Heart right ventricle (tissue), 16 donors: Measurements from ENCODE around the gene GRPEL1. TPM values are rescaled to one million over a fixed set of nuclear protein-coding genes. Genes with fewer than 3 reads are reported as not detected.
"Not testable (repeated sequence)": the region's sequence is repeated elsewhere in the genome, so short reads cannot be mapped to it uniquely, and the experiment has no call there.

Source experiments
- ATAC-seq, 8 donors: fragments of 200-7000 bp; cut with Tn5 transposase; one replicate each; pipeline ENCODE4 v1.9.1; 2020; ENCODE audit warnings: mild to moderate bottlenecking in 8 of 8, moderate library complexity in 8 of 8, moderate number of reproducible peaks in 1 of 8
- DNase-seq, 2 donors: peaks; one replicate each; pipeline ENCODE4 v3.0.0-alpha.2; 2020
- H3K27ac ChIP-seq, 10 donors: fragments of 200-600 bp; sonication (generic) in 2 of 10; one replicate each; pipeline versions ENCODE4 v1.5.0 to v1.8.0; 2020 to 2022; ENCODE audit warnings: mild to moderate bottlenecking in 3 of 10
- H3K27me3 ChIP-seq, 7 donors: fragments of 200-600 bp; one replicate each; pipeline ENCODE4 v1.8.0; 2021 to 2022; ENCODE audit warnings: mild to moderate bottlenecking in 2 of 7
- H3K36me3 ChIP-seq, 9 donors: fragments of 200-600 bp; sonication (generic) in 1 of 9; one replicate each; pipeline versions ENCODE4 v1.5.0 to v1.8.0; 2020 to 2022; ENCODE audit warnings: mild to moderate bottlenecking in 2 of 9
- H3K4me1 ChIP-seq, 9 donors: fragments of 200-600 bp; sonication (generic) in 1 of 9; one replicate each; pipeline versions ENCODE4 v1.5.0 to v1.8.0; 2020 to 2022; ENCODE audit warnings: mild to moderate bottlenecking in 4 of 9
- H3K4me3 ChIP-seq, 10 donors: fragments of 200-600 bp; sonication (generic) in 2 of 10; one replicate each; pipeline versions ENCODE4 v1.5.0 to v1.8.0; 2020 to 2022; ENCODE audit warnings: mild to moderate bottlenecking in 7 of 10, moderate library complexity in 2 of 10
- H3K9me3 ChIP-seq, 11 donors: fragments of 200-600 bp in 10 of 11; sonication (generic) in 2 of 11; one replicate each; pipeline versions ENCODE4 v1.5.0 to v1.8.0; 2013 to 2022; ENCODE audit warnings: mild to moderate bottlenecking in 2 of 11, control low read depth in 1 of 11, moderate library complexity in 1 of 11
- CTCF ChIP-seq, 9 donors: fragments of 200-600 bp; sonication (generic) in 2 of 9; IDR thresholded peaks; one replicate each; pipeline versions ENCODE4 v1.5.0 to v1.8.0; 2021 to 2022; ENCODE audit warnings: antibody characterized with exemption in 9 of 9, mild to moderate bottlenecking in 5 of 9, moderate library complexity in 1 of 9
- WGBS, 2 donors: extraction: QIAGEN DNeasy Blood & Tissue Kit; methylation state at CpG; one replicate each; pipeline ENCODE4 v1.1.7; 2013; ENCODE audit warnings: inconsistent platforms in 1 of 2; 5-methylcytosine and 5-hydroxymethylcytosine counted together
- intact Hi-C, 10 donors: fragments of 100-400 bp; cut with DNase I; formaldehyde crosslinking; loops; one replicate each; pipeline versions ENCODE4 v1.11.1 to v1.14.2; 2022
- polyA plus RNA-seq, 2 donors: library from polyadenylated mRNA; stranded (reverse); fragments of 200-250 nt; gene quantifications; one replicate each; pipeline ENCODE4 v1.2.3, GENCODE V29; 2013
- total RNA-seq, 10 donors: library from RNA; stranded (reverse); fragmentation: NEBNext Ultra II Directional in 3 of 10; extraction: Animal tissue kit (Norgen Biotek cat#: 25700) in 3 of 10; gene quantifications; one replicate each; pipeline versions ENCODE4 v1.2.1 to v1.2.4, GENCODE V29; 2021 to 2023
- donor health status: Arrhythmogenic right ventricular cardiomyopathy.
- donor health status: ischemic (EF 13 %, LVEDD 7.1; RV severe dilation, severe dysfunction).
- donor health status: healthy with polysubstance abuse.
- donor health status: DM: no; HTN: yes; CAD: no.
- donor health status: DM: no; HTN: no; CAD: no.
- donor health status: ischemic (EF 25% LVEDD 6.9; RV normal size, moderate dysfunction).
- donor health status: ischemic (EF 25% LVEDD 5.7; RV mildly dilated, moderate dysfunction).
- donor health status: healthy.
- donor health status: DM: yes; HTN: yes; CAD: no.
- donor health status: Ischemic cardiomyopathy.
- donor health status: ischemic (EF 35%, LVEDD 5.7; RV mildly dilated, moderate dysfunction).
- donor health status: nonischemic (EF 11% LVEDD 7.7; RV severe dilation, severe dysfunction).
- donor health status: DM: yes; HTN: yes; CAD: no.
- donor health status: PGD.
- donor health status: ischemic (EF 29% LVEDD 5.4; RV normal size, mild dysfunction).
- donor health status: nonischemic (EF 23%, LVEDD 6.1; RV moderate dilation, normal function).

GRPEL1 gene
- total and polyA plus RNA-seq, 12 donors: 38.7 to 83.3 (median 55.8) TPM

GRCh38 chr4:7092026-7092425, 24.2 kb upstream of the GRPEL1 start:
- no peak overlapping the region for H3K4me3 ChIP-seq
- no peak overlapping the region for H3K27ac ChIP-seq
- H3K36me3 ChIP-seq: no peaks in the 10 kb centered on the region
- 63 to 65% methylated on average over 3 of the region's 3 CpGs for WGBS, 2 donors
- H3K4me1 ChIP-seq: peaks cover 0 to 8% (median 0%) of the 10 kb centered on the region in 9 donors
- H3K9me3 ChIP-seq: peaks cover 0 to 1% (median 0%) of the 10 kb centered on the region in 11 donors
- H3K27me3 ChIP-seq: peaks cover 0 to under 1% (median 0%) of the 10 kb centered on the region in 7 donors
- no peak for TF ChIP-seq CTCF (IDR thresholded peaks at IDR 0.05)
- ATAC-seq (no peak), DNase-seq (no peak)
- intact Hi-C loops: no loop called here

- Histone ChIP-seq H3K4me3 (no peak overlapping the region), H3K36me3 (no peaks in the 10 kb centered on the region), H3K9me3 (peaks cover 0 to 11% (median 0%) of the 10 kb centered on the region in 11 donors), H3K4me1 (peaks cover 0 to 15% (median 0%) of the 10 kb centered on the region in 9 donors), H3K27me3 (peaks cover 0 to 27% (median 2%) of the 10 kb centered on the region in 7 donors), H3K27ac (no peak overlapping the region)
- TF ChIP-seq CTCF (IDR thresholded peaks at IDR 0.05): no peak
- intact Hi-C loops: no loop called here
- no peak for ATAC-seq
- no peak for DNase-seq
- 72% methylated on average over 5 of the region's 5 CpGs for WGBS, 2 donors
These were observed 21.5 kb upstream of the GRPEL1 start for GRCh38 chr4:7089213-7089986.

GRCh38 chr4:7087036-7087435, 19.2 kb upstream of the GRPEL1 start:
- Histone ChIP-seq H3K4me1 (peaks cover 0 to 16% (median 0%) of the 10 kb centered on the region in 9 donors), H3K27ac (no peak overlapping the region), H3K4me3 (no peak overlapping the region), H3K36me3 (no peaks in the 10 kb centered on the region), H3K27me3 (peaks cover 0 to 50% (median 7%) of the 10 kb centered on the region in 7 donors), H3K9me3 (peaks cover 0 to 11% (median 0%) of the 10 kb centered on the region in 11 donors)
- WGBS, 2 donors: 76% methylated on average over 3 of the region's 3 CpGs
- no peak for DNase-seq
- ATAC-seq: no peak
- intact Hi-C loops: no loop called here
- TF ChIP-seq CTCF (IDR thresholded peaks at IDR 0.05): no peak

- TF ChIP-seq CTCF (IDR thresholded peaks at IDR 0.05): no peak
- Histone ChIP-seq H3K27ac (no peak overlapping the region), H3K27me3 (peaks cover 0 to 55% (median 7%) of the 10 kb centered on the region in 7 donors), H3K9me3 (peaks cover 0 to 11% (median 0%) of the 10 kb centered on the region in 11 donors), H3K36me3 (no peaks in the 10 kb centered on the region), H3K4me1 (peaks cover 0 to 16% (median 0%) of the 10 kb centered on the region in 9 donors), H3K4me3 (no peak overlapping the region)
- intact Hi-C loops: no loop called here
- ATAC-seq (no peak), DNase-seq (no peak)
- 25 to 32% methylated on average over 1 of the region's 1 CpG for WGBS, 2 donors
These were observed 18.5 kb upstream of the GRPEL1 start for GRCh38 chr4:7086384-7086783.

GRCh38 chr4:7084564-7084961, 16.7 kb upstream of the GRPEL1 start:
- Histone ChIP-seq H3K27ac (peak overlapping the region in 7 of 10 donors; percentile 10 to 63 (median 28)), H3K4me1 (peaks cover 0 to 14% (median 0%) of the 10 kb centered on the region in 9 donors), H3K9me3 (peaks cover 0 to 11% (median 0%) of the 10 kb centered on the region in 11 donors), H3K27me3 (peaks cover 0 to 55% (median 7%) of the 10 kb centered on the region in 7 donors), H3K4me3 (peak overlapping the region in 7 of 10 donors; percentile 6 to 46 (median 27))
- 36 to 39% methylated on average over 9 of the region's 9 CpGs for WGBS, 2 donors
- peak in 5 of 8 donors; percentile 40 to 76 (median 55) for ATAC-seq
- DNase-seq, H3K36me3 ChIP-seq: not testable (repeated sequence)
- intact Hi-C loops: loop anchor here in 1 of 10 donors (5.0 kb wide), 1 partner anchor 302 kb away; the partner anchor contains the start of gene KIAA0232
